NT2/D1 (cell line): Measurements from ENCODE around the gene SH3GL2.

Experiments
- SUZ12 ChIP-seq: IDR thresholded peaks from 2 replicates; pipeline ENCODE4 v1.6.1; 2011; ENCODE audit not compliant: insufficient read length, insufficient read depth; ENCODE audit errors: extremely low read depth
- ZNF274 ChIP-seq: IDR thresholded peaks from 2 replicates; pipeline ENCODE4 v1.6.1; 2011; ENCODE audit warnings: mild to moderate bottlenecking, low read depth, low read length

DNA sequence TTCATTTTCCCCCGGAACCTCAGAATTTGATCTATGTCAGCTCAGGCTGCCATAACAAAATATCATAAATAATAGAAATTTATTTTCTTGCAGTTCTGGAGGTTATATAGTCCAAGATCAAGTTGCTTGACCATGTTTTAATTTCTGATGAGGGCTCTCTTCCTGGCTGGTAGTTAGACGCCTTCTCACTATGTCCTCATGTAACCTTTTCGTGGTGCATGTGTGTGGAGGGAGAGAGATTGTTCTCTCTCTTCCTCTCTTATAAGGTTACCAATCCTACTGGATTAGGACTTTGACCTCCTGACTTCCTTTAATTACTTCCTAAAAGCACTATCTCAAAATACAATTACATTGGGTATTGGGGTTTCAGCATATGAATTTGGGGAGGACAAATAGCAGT lies 198.6 kb downstream of the SH3GL2 start:
- TF ChIP-seq ZNF274 (no peak), SUZ12 (no peak)
